Stimulated activated naive B cell treated with anti-CD40 and anti-IgM and Interleukin-4, amounts not matched to agents 10 μg/mL and 1 μg/mL and 100 μg/mL, for 72 hours (primary cell): Measurements from ENCODE around the gene PPFIA4.
"Not testable (repeated sequence)": the region's sequence is repeated elsewhere in the genome, so short reads cannot be mapped to it uniquely, and the experiment has no call there.

Source experiments
- ATAC-seq, 2 donors: fragments of 150-1000 bp; cut with Tn5 transposase; replicated peaks; 2 replicates each; pipeline ENCODE4 v1.10.0; 2021; ENCODE audit warnings: moderate library complexity in 1 of 2
- DNase-seq: peaks from one replicate; pipeline ENCODE4 v3.0.0; 2021
- H3K27ac Mint-ChIP-seq: one replicate; pipeline ENCODE4 v1.8.0; 2022; ENCODE audit warnings: mild to moderate bottlenecking, mixed read lengths
- H3K27me3 Mint-ChIP-seq, 2 donors: one replicate each; pipeline ENCODE4 v1.8.0; 2022; ENCODE audit warnings: mixed read lengths in 2 of 2
- H3K36me3 Mint-ChIP-seq, 2 donors: one replicate each; pipeline ENCODE4 v1.8.0; 2022; ENCODE audit warnings: mixed read lengths in 2 of 2, mild to moderate bottlenecking in 1 of 2
- H3K4me1 Mint-ChIP-seq, 2 donors: one replicate each; pipeline ENCODE4 v1.8.0; 2022; ENCODE audit warnings: mixed read lengths in 2 of 2, mild to moderate bottlenecking in 1 of 2
- H3K4me3 Mint-ChIP-seq, 2 donors: one replicate each; pipeline ENCODE4 v1.8.0; 2022; ENCODE audit warnings: mild to moderate bottlenecking in 2 of 2, mixed read lengths in 2 of 2, moderate library complexity in 1 of 2
- H3K9me3 Mint-ChIP-seq, 2 donors: one replicate each; pipeline ENCODE4 v1.8.0; 2022; ENCODE audit warnings: mixed read lengths in 2 of 2, mild to moderate bottlenecking in 1 of 2

Gene PPFIA4

GRCh38 chr1:203001986-203002385 is 24.3 kb upstream of the PPFIA4 start:
- Mint-ChIP-seq H3K4me3 (no peak overlapping the region), H3K36me3 (peaks cover 0 to 7% of the 10 kb centered on the region in 2 donors), H3K27me3 (no peaks in the 10 kb centered on the region), H3K4me1 (peaks cover 15 to 32% of the 10 kb centered on the region in 2 donors), H3K27ac (no peak overlapping the region), H3K9me3 (peaks cover 0 to 5% of the 10 kb centered on the region in 2 donors)
- ATAC-seq (no peak), DNase-seq (no peak)

GRCh38 chr1:203002951-203003350 is 23.3 kb upstream of the PPFIA4 start:
- peaks cover 15 to 36% of the 10 kb centered on the region in 2 donors for H3K4me1 Mint-ChIP-seq
- ATAC-seq = no peak
- DNase-seq = no peak
- H3K4me3 Mint-ChIP-seq = no peak overlapping the region
- no peaks in the 10 kb centered on the region for H3K27me3 Mint-ChIP-seq
- H3K9me3 Mint-ChIP-seq = peaks cover 0 to 5% of the 10 kb centered on the region in 2 donors
- no peak overlapping the region for H3K27ac Mint-ChIP-seq
- H3K36me3 Mint-ChIP-seq = peaks cover 0 to 10% of the 10 kb centered on the region in 2 donors

GRCh38 chr1:203005395-203006142 is 20.7 kb upstream of the PPFIA4 start:
- ATAC-seq, DNase-seq, H3K9me3 Mint-ChIP-seq, H3K27me3 Mint-ChIP-seq: not testable (repeated sequence)
- Mint-ChIP-seq H3K27ac (peak overlapping the region; percentile 97), H3K36me3 (peaks cover 10 to 18% of the 10 kb centered on the region in 2 donors), H3K4me3 (peak overlapping the region; percentile 83 to 88), H3K4me1 (peaks cover 15 to 32% of the 10 kb centered on the region in 2 donors)

- peaks cover 19 to 36% of the 10 kb centered on the region in 2 donors for H3K4me1 Mint-ChIP-seq
- H3K36me3 Mint-ChIP-seq = peaks cover 16 to 27% of the 10 kb centered on the region in 2 donors
- H3K9me3 Mint-ChIP-seq = peaks cover 0 to 5% of the 10 kb centered on the region in 2 donors
- ATAC-seq (peak; percentile 91 to 92), DNase-seq (peak; percentile 95)
- H3K4me3 Mint-ChIP-seq = peak within 1 kb of the TSS; percentile 83 to 88
- H3K27me3 Mint-ChIP-seq = no peaks in the 10 kb centered on the region
- peak within 1 kb of the TSS; percentile 97 for H3K27ac Mint-ChIP-seq
These were observed 19.1 kb upstream of the PPFIA4 start, which contains the start of gene TMEM183A for GRCh38 chr1:203006948-203007871. Gene TMEM183A, plus strand, starts transcription at chr1:203007374. Its CDS starts 92 bp downstream, at chr1:203007466.

DNA sequence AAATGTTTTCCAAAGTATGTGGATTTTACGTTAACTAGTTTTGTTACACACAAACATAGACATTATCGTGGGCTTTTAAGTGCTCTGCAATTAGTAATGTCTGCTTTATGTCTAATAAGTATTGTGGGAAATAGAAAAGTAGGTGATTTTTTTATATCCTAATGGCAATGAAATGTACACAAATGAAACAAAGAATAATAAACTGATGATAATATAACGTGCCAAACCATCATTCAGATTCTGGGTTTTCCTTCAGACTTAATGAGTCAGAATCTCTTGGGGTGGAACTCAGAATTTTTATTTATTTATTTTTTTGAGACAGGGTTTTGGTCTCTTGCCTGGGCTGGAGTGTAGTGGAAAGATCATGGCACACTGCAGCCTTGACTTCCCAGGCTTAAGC is 17.1 kb upstream of the PPFIA4 start:
- ATAC-seq (no peak), DNase-seq (no peak)
- Mint-ChIP-seq H3K27me3 (no peaks in the 10 kb centered on the region), H3K36me3 (peaks cover 30 to 44% of the 10 kb centered on the region in 2 donors), H3K4me1 (peaks cover 25 to 48% of the 10 kb centered on the region in 2 donors), H3K9me3 (peaks cover 5 to 9% of the 10 kb centered on the region in 2 donors), H3K27ac (no peak overlapping the region), H3K4me3 (no peak overlapping the region)

DNA sequence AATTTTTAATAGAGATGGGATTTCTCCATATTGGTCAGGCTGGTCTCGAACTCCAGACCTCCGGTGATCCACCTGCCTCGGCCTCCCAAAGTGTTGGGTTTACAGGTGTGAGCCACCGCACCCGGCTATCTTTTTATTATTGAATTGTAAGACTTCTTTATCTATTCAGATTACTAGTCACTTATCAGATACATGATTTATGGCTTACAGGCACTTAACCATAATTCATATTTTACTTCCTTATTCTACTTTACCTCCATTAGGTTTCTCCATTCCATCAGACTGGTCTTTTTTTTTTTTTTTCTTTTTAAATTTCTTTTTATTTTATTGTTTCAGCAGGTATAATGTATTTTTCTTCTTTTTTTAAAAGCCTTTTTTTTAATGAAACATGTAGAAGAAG is 14.7 kb upstream of the PPFIA4 start:
- H3K4me3 Mint-ChIP-seq = no peak overlapping the region
- peaks cover 38 to 51% of the 10 kb centered on the region in 2 donors for H3K36me3 Mint-ChIP-seq
- peaks cover 19 to 34% of the 10 kb centered on the region in 2 donors for H3K4me1 Mint-ChIP-seq

DNA sequence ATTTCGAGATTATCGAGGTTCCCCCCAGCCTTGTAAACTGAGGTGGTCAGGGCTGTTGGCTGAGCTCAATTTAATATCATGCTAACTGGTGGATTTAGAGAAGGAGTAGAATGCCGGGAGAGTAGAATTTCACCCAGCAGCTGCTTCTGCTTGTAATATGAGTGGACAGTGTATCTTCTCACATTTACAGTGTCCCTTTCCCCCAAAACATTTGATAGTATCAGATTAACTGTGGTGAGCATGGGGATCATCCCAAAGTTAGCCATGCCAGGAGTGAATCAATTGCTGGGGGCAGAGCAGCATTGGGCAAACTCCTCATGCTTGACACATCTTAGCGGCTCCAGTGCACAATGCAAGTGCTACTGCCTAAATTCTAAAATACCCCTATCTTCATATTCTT is 9.2 kb upstream of the PPFIA4 start:
- Mint-ChIP-seq H3K4me3 (no peak overlapping the region), H3K4me1 (peaks cover 6 to 12% of the 10 kb centered on the region in 2 donors), H3K27me3 (no peaks in the 10 kb centered on the region), H3K9me3 (peaks cover 3 to 5% of the 10 kb centered on the region in 2 donors), H3K27ac (no peak overlapping the region), H3K36me3 (peaks cover 36 to 72% of the 10 kb centered on the region in 2 donors)
- ATAC-seq (no peak), DNase-seq (no peak)

More for the DNA sequence above, 14.7 kb upstream of the PPFIA4 start:
- no peaks in the 10 kb centered on the region for H3K27me3 Mint-ChIP-seq
- DNase-seq = no peak
- no peak overlapping the region for H3K27ac Mint-ChIP-seq
- H3K9me3 Mint-ChIP-seq = peaks cover 3 to 5% of the 10 kb centered on the region in 2 donors
- ATAC-seq = no peak

DNA sequence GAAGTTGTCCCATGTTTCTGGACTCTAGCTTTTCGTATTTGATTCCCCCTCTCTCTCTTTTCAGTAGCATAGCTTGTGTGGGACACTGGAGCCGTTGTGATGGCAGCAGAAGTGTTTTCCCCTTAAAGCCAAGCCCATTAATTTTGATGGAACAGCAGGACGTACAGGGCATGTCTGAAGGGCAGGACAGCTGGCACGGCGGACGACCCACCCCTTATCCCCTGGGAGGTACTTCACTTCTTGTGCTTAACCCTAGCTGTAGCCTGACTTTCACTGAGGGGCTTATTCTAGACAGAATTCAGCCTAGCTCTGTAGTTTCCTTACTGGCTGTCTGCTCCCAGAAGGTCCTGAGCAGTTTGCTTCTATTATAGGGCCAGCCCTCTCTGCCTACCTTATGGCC is 8.6 kb upstream of the PPFIA4 start:
- peaks cover 35 to 67% of the 10 kb centered on the region in 2 donors for H3K36me3 Mint-ChIP-seq
- DNase-seq (no peak), ATAC-seq (no peak)
- H3K4me1 Mint-ChIP-seq = peaks cover 6 to 8% of the 10 kb centered on the region in 2 donors
- no peak overlapping the region for H3K27ac Mint-ChIP-seq
- H3K4me3 Mint-ChIP-seq = no peak overlapping the region
- H3K27me3 Mint-ChIP-seq = no peaks in the 10 kb centered on the region
- peaks cover 3 to 5% of the 10 kb centered on the region in 2 donors for H3K9me3 Mint-ChIP-seq

DNA sequence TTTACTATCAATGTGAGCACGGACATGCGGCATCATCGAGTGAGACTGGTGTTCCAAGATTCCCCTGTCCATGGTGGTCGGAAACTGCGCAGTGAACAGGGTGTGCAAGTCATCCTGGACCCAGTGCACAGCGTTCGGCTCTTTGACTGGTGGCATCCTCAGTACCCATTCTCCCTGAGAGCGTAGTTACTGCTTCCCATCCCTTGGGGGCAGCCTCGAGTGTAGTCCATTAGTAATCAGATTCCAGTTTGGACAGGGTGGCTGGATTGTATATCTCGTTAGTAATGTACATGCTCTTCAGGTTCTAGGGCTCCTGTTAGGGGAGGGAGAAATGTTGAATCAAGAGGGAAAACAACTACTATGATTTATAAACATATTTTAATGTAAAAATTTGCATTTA is 3.4 kb upstream of the PPFIA4 start:
- H3K9me3 Mint-ChIP-seq, ATAC-seq, H3K4me3 Mint-ChIP-seq, H3K27me3 Mint-ChIP-seq, DNase-seq, H3K4me1 Mint-ChIP-seq, H3K27ac Mint-ChIP-seq: not testable (repeated sequence)
- peaks cover 25 to 51% of the 10 kb centered on the region in 2 donors for H3K36me3 Mint-ChIP-seq

GRCh38 chr1:203025686-203026030 is 633 bp upstream of the PPFIA4 start:
- ATAC-seq (no peak), DNase-seq (no peak)
- Mint-ChIP-seq H3K4me1 (peaks cover 4 to 5% of the 10 kb centered on the region in 2 donors), H3K9me3 (peaks cover 3 to 8% of the 10 kb centered on the region in 2 donors), H3K36me3 (peaks cover 19 to 30% of the 10 kb centered on the region in 2 donors), H3K27ac (peak overlapping the region; percentile 78), H3K27me3 (peaks cover 4 to 10% of the 10 kb centered on the region in 2 donors), H3K4me3 (peak overlapping the region; percentile 70 to 72)

DNA sequence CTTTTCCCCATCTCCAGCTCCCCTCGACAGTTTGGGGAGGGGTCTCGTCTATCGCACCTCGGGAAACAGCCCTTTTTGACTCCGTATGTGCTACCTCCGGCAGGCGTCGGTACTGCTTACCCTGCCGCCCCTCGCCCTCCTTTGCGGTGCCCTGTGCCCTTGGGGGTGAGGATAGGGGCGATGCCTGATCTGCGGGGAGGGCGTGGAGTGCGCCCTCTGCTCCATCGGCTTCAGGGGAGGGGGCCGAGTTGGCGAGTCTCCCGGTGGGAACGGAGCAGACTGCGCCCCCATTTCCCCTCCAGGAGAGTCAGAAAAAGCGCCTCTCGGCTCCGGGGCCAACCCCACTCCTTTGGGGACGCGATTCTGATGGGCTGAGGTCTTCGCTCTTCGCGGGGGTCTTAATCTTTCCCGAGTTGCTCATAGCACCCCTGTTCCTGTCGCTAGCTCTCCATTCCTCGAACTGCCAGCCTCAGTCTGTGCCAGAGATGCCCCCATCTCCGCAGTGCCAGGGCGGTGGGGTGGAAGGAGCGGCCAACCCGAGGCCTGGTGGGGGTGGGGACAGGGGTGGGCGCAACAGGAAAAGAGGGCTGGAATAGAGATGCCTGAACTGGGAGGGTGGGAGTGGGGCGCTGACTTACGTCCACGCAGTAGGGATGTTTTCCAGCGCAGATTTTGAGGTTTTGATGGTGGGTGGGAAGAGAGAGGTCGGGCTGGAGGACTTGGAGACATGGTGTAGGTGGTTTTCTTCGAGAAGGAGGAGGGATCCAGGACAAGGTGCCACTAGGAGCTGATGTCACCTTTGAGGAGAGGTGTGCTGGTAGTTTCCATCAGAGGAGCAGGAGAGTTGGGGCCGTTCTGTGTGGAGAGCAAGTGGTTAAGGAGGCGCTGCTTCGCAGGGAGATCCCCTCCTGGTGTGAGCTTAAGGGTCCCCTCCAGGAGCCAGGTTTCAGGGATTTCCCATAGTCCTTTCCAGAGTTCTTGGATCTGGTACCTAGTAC is 674 bp downstream of the PPFIA4 start:
- peaks cover 3 to 8% of the 10 kb centered on the region in 2 donors for H3K9me3 Mint-ChIP-seq
- DNase-seq = no peak
- H3K27ac Mint-ChIP-seq = no peak overlapping the region
- H3K4me1 Mint-ChIP-seq = peaks cover 4 to 5% of the 10 kb centered on the region in 2 donors
- peak overlapping the region; percentile 70 to 72 for H3K4me3 Mint-ChIP-seq
- peak; percentile 36 to 37 for ATAC-seq
- H3K27me3 Mint-ChIP-seq = peaks cover 4 to 10% of the 10 kb centered on the region in 2 donors
- peaks cover 16 to 20% of the 10 kb centered on the region in 2 donors for H3K36me3 Mint-ChIP-seq

GRCh38 chr1:203028067-203028783 is 1.9 kb downstream of the PPFIA4 start:
- peaks cover 3 to 8% of the 10 kb centered on the region in 2 donors for H3K9me3 Mint-ChIP-seq
- DNase-seq (no peak), ATAC-seq (no peak)
- H3K27me3 Mint-ChIP-seq = peaks cover 4 to 10% of the 10 kb centered on the region in 2 donors
- H3K4me3 Mint-ChIP-seq = no peak overlapping the region
- H3K4me1 Mint-ChIP-seq = peaks cover 4 to 5% of the 10 kb centered on the region in 2 donors
- no peak overlapping the region for H3K27ac Mint-ChIP-seq
- H3K36me3 Mint-ChIP-seq = peaks cover 12 to 17% of the 10 kb centered on the region in 2 donors
